Renal pelvis (tissue), 4 donors: ENCODE data around the gene EDAR. TPM values are rescaled to one million over a fixed set of nuclear protein-coding genes. Genes with fewer than 3 reads are reported as not detected.
A peak's percentile ranks its signal among the peaks of the same experiment; 100 is the strongest.

Experiments
- DNase-seq: peaks from one replicate; pipeline ENCODE4 v3.0.0-alpha.2; 2013
- polyA plus RNA-seq, 3 donors: library from polyadenylated mRNA; unstranded; fragments of 120-200 nt; gene quantifications; one replicate each; pipeline ENCODE4 v1.2.1, GENCODE V29; 2013; ENCODE audit not compliant: insufficient read length in 3 of 3

The EDAR gene
- polyA plus RNA-seq, 3 donors: 2.5 to 3.5 (median 3.0) TPM

DNA sequence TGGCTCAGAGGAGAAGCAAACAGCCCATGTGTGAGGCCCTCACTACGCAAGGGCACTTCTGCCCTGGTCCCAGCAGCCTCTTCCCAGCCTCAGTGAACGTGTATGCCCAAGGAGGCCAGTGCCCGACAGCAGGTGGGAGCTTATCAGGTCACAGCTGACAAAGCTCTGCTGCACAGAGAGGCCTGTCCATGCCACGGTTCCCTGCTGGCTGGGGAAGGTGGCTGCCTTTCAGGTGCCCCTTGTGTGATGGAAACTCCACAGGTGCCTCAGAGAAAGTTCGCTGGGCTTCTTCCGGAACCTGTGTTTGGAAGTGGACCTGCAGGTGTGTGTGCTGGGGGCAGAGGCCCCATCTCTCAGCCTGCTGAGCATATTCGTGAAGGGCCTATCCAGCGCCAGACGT lies 47.3 kb downstream of the EDAR start:
- no peak for DNase-seq

DNA sequence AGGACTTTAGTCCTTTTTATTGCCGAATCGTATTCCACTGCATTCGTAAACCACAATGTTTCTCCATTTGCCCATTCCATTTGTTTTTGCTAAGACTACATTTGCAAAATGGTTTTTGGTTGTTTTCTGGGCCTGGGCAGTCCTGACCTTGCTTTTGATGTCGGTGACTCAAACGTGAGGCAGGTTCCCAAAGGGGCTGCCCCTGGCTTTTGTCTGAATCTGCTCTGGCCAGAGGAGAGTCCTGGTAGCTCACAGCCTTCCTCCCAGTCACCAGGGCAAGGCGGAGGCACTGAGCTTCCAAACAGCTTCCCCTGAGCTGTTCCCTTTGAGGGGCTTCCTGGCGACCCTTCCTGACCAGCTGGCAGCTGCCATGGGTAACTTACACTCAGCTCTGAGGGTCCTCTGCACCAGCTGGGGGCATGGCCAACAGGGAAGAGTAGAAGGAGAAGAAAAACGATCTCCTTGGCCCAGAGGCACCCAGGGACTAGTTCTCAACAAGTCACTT lies 47.8 kb downstream of the EDAR start:
- no peak for DNase-seq

DNA sequence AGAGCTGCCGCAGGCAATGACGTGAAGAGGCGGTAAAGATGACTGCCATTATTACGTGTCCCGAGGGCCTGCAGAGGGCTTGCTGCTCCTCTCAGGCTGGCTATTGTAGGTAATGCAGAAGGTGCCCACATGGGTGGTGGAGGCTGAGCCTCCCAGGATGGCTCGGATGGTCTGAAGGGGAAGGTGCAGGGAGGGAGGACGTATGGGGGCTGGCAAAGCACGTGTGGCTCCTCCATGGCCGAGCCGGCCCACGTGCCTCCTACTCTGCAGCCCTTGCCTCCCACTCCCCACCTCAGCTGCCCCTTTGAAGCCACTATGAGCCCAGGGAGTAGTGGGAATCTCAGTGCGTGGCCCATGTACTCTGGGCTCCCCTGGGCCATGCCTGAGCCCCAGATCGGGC lies 48.9 kb downstream of the EDAR start:
- DNase-seq: no peak

DNA sequence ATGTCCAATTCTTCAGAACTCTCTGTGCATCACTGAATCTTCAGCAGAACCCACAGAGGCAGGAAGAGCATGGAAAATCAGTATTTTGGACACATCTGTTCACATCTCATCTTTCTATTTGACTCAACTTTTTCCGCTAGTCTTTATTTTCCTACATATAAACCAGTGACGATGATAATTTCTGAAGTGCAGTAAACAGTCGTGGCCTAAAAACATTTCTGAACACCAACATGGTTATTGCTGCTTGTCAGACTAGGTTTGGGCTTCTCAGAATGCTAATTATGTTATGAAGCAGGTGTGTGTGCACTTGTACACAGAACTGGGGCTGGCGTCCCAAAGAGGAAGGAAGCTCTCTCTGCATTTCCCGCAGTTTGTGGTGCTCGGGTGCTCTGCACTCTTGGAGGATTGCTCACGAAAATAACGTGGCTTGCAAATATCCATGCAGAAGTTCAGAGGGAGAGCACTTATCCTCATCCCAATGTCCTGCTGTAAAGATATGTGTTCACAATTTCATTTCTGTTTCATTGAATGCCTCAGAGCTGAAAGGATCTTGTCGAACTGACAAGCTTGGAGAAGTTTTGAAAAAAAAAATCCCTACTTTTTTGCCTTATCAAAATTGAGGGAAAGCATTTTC lies 50.8 kb downstream of the EDAR start:
- DNase-seq: no peak

DNA sequence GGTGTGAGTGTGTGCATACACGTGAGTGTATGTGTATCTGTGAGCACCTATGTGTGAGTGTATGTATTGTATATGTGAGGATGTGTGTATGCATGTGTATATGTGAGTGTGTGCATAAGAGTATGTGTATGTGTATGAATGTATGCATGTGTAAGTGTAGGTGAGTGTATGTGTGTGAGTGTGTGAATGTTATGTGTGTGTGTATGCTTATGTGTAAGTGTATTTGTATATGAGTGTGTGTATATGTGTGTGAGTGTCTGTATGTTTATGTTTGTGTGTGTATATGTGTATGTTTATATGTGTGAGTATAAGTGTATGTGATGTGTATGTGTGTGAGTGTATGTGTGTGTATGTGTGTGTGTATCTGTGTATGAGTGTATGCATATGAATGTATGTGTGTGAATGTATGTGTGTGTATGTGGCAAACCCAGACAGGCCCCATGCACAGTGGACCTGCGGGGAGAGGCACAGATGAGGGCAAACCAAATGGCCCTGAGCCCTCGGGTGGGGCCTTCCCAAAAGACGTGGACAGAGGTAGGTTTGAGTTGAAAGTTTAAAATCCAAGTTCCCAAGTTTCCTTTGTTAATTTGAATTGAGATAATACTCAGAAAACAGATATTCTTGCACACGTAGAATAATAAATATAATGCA lies 51.5 kb downstream of the EDAR start:
- no peak for DNase-seq

DNA sequence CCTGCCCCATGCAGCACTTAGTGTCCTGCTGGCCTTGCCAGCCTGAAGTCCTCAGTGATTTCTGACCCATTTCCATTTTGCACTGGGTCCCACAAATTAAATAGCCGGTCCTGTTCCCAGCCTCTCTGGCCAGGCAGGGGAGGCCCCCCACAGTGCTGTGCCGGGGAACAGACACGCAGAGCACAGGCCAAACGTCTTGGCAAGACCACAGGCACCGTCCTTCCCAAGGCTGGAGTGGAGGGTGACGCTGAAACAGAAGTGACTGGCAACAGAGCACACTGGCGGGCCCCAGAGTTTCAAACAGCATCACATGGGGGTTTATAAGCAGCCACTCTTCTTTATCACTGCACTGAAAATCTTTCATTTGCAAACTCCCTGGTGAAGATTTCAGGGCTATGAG lies 52.2 kb downstream of the EDAR start:
- DNase-seq: no peak

DNA sequence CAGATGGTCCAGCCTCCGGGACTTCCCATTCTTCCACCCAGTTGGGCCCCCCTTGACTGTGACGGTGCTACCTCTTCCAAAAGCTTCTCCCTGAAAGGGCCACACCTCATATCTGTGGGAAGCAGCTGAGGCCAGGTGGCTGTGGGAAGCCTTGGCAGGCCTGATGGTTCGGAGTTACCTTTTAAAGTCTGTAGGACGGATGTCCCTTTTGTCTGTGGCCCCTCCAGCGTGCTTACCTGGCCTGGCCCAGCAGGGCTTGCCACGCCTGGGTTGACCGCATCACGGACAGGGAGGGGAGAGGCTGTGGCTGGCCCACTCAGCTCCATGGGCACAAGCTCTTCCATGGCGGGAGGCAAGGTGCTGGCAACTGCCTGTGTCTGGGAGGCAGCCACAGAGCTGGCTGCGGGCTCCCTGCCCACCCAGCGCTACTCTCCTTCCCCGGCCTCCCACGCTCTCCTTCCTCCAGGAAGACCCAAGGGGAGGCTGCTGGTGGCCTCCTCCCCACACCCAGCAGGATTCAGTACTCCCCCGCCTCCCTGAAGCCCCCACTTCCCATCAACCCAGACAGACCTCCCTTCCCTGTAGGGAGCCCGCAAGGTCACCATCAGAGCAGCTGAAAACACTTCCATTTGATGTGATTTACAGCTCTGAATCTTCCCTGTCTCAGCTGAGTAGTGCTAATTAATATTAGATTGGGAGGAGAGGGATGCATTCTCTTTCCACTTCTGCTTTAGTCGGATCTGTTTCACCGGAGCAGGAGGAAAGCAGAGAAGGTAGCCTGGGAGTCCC lies 52.8 kb downstream of the EDAR start:
- peak; percentile 84 for DNase-seq

DNA sequence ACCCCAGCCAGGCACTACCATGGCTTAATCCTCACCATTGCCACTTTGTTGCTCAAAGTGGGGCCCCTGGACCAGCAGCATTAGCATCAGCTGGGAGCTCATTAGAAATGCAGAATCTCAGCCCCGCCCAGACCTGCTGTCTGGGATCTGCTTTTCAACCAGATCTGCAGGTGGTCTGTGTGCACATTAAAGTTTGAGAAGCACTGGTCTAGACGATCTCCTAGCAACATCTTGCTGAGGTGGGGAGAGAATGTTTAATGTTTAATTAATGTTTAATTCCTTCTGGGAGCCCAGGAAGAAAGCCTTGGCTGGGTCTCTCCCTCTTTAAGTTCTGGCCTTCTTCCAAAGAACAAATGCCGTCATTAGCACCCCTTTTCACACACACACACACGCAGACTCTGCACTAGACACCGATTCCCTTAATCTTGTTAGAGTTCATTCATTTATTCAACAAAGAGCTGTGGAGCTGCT lies 53.7 kb downstream of the EDAR start:
- no peak for DNase-seq

DNA sequence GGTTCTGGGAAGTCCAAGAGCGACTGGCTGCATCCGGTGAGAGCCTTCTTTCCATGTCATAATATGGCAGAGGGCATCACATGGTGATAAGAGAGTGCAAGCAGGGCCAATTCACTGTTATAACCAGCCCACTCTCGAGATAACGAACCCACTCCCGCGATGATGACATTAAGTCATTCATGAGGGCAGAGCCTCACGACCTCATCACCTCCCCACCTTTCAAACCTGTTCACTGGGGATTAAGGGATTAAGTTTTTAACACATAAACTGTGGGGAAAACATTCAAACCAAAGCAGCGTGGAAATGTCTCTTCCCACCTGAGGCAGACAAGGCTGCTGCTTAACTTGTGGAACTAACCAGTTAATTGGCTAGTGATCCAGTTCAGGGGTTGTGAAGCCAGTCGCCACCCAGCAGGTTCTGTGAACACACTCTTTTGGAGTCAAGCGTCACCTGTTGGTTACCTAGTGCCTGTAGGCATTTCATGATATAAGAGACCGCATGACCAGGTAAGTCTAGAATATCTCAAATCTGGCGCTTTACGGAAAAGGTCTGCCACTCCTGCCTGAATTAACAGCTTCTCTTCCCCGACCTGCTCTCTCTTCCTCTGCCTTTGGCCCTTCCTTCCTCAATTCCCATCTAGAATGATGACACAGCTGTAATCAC lies 54.3 kb downstream of the EDAR start:
- no peak for DNase-seq

DNA sequence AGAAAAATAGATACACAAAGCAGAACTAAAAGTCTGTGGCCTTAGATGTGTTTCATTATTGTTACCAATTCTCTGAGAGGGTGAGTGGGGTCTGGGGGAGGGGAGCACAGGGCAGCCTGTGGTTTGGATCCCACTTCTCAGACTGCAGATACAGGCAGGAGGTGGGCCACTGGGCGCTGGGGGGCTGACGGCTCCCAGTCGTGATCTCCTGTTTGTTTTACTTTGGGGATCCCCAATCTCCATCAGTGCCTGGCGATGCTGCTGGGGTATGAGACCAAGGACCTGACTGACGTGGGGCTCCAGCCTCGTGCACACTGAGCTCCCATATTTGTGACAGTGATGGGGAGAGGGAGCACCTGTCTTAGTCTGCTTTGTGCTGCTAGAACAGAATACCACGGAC lies 54.9 kb downstream of the EDAR start:
- no peak for DNase-seq

DNA sequence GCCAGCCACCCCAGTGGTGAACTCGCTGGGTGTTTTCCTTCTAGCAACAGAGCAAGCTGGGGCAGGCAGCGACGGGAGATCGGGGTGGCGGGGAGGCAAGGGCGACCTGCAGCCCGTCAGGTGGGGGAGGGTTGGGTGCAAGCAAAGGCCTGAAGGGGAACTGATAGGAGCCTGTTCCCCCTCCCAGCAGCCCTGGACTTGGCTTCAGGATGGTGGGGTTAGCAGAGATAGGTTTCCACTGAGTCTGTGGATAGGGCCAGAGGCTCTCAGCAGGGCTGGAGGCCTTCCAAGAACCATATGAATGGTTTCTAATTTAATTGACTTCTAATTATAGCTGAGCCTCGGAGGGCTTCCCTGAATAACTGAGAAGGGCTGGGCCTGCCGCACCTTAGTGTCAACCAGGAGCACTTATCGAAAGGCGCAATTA lies 55.3 kb downstream of the EDAR start:
- no peak for DNase-seq

DNA sequence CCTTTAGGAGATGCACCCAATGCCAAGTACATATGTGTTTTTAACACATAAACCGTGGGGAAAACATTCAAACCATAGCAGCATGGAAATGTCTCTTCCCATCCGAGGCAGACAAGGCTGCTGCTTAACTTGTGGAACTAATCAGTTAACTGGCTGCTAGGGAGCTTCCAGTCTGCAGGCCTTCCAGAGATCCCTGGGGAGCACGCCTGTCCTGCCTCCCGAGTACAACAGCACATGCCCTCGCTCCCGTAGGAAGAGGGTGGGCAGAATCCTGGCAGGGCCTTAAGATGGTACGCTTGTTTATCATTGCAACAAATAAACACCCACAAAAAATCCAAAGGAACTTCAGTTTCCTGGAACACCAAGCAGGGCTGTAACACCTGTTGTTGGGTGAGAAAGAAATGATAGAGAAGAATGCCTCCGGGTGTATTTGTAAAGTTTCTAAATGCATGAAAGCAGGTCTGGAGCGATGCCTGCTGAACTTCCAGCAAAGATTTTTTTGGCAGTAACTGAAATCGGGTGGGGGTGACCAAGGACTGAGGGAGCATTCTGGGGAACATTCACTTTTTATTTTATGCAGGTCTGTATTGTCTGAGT lies 56.2 kb downstream of the EDAR start:
- no peak for DNase-seq

DNA sequence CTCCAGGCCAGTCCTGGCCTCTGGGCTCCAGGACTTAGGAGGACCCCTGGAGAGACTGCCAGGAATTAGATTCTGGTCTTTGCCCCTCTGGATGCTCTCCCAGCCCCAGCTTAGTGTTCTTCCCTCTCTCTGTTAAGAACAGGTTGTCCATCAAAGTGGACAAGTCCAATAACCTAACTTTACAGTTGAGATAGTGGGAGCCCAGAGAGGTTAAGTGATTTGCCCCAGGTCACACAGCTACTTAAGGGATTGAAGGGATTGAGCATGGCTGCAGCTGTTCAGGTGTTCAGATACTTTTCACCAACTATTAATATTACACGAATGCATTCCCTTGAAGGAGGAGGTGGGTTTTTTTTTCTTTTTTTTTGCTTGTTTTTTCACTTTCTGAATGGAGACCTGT lies 57.6 kb downstream of the EDAR start:
- no peak for DNase-seq

DNA sequence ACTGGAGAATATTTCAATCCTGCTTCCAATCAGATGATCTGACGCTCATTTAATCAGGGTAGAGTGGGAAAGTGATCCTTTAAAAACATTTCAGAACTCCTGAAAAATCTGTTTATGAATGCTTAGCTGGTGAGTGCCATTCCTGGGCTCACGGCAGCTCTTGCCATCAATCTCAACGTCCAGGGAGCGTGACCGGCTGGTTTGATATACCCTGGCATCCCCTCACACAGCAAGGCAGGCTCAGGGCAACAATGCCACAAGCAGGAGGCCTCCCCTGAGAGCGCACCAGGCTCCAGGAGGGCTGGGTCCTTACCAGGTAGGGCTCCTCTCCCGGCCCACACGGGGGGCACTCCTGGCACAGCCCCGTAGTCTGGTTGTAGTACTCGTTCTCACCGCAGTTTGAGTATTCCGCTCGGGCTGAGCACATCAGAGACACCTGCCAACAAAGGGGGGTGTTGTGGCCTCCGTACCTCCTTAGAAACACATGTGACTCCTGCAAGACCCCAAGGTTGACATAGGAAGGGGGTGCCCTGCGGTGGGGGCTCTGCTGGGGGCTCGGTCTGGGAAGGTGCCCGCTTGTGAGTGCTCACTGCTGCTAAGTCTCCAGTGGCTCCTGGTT lies 59.1 kb downstream of the EDAR start:
- DNase-seq: no peak

DNA sequence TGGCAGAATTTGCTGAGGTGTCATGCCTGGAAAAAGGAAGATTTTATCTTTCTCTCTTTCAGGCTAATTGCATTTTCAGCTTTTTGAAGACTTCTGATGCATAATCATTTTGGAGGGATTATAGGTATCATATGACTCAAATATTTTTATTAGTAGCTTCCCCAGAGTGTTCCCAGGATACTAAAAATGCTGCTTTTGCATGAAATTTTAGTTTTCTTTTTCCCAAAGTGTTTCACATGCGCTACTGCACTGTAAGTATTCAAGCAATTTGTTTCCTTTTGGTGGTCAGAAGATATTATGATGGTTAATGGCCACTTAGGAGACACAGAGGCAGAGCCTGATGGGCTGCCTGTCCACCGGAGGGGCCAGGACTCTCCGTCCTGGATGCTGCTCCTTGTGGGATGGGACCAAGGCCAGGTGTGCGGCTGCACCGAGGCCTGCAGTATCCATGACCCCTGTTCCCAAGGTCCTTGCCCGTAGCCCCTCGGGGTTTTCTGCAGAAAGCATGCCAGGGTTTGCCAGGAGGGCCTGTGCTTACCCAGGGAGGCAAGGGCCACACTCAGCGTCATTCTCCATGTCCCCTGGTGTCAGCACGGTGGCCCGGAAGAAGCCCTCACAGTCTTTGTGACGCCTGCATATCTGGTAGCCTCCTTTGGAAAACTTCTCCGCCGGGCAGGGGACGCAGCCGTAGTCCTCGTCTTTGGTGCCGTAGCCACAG lies 60.2 kb downstream of the EDAR start:
- no peak for DNase-seq

DNA sequence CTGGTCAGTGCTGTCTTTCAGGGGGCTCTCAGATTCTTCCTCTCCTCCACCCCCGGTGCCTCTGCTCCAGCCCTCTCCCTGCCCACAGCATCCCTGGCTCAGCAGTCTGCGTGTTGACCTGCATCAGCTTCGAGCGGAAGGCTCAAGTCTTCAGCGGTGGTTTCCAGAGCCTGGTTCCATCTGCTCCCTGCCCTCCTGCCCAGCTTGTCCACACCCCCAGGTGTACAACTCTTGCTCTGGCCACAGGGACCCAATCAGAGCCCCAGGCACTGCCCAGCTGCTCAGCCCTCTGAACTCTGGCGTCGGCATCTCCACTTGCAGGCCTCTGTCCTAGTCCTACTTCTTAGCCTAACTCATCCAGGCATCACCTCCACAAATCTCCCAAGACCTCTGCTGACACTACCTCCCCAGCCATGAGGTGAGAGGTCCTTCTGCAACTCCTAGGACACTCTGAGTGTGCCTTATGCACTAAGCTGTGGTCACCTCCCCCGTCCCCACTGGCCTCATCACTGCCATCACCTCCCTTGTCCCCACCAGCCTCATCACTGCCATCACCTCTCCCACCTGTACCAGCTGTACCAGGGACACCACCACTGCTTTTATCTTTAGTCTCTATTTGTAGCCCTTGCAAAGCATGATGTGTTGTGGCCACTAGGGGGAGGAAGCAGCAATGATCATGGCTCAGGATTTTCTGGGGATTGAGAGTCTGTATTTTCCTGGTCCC lies 60.9 kb downstream of the EDAR start:
- peak; percentile 54 for DNase-seq

DNA sequence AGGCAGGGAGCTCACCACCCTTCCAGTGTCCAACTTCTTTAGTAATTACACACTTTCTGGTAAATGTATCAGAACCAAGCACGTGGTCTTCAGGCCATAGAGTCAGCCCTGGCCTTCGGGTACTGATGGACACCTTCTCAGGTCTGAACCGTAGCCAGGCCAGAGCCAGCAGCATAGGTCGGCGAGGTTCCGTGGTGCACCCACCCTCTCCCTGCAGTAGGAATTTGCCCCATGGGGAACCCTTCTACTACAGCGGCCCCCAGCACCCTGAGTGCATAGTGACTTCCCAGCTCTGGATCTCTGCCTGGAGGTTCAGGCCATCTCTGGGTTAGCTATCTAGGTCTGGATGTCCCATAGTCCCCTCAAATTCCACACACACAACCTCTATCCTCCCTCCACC lies 61.6 kb downstream of the EDAR start:
- no peak for DNase-seq

DNA sequence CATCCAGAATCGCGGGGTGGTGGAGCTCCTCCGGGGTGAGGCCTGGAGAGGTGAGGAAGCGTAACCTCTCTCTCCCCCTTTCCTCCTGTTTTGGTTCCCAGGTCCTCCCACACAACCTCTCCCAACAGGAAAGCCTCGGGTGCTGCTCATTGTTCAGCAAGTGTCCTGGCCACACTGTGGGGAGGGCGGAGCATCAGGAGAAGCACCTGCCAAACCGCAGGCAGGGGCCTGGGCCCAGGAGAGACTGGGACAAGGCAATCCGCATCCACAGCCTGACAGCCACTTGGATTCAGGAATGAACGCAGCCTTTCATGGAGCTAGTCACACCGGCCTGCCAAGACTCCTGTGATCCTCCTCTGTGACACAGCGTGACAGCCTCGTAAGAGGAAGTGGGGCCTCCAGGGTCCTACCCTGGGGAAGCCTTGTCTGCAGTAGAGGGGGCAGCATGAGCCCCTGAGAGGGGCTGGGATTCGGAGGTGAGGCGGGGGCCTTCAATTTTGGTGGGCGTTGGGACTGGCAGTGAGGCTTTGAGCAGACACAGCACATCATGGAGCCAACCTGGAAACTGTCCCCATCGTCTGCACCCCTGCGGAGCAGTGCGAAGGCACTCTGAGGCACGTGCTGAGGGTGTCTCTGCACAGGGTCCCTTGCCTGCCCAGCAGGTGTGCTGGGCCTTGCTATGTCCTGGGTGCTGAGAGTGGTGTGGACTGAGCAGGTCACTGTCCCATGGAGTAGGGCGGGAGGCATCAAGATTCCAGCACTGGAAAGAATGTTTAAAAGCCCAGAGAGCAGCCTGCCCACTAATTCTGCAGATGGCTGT lies 62.2 kb downstream of the EDAR start:
- no peak for DNase-seq

DNA sequence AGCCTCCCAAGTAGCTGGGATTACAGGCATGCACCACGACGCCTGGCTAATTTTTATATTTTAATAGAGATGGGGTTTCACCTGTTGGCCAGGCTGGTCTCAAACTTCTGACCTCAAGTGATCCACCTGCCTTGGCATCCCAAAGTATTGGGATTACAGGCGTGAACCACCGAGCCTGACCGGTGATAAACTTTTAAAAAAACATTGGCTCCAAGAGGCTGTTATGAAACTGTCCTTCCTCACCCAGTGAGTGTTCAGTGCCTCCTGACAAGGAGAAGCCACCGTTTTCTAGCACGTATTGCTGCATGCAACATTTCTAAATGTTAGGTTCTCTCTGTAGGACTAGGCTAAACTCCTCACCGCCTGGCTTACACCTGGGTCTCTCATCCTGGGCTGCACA lies 63.3 kb downstream of the EDAR start:
- no peak for DNase-seq
